Mesodermal cell (in vitro differentiated cells): ENCODE measurements around the gene ACO2.

Experiments used
- H3K27ac ChIP-seq: 2 replicates; pipeline ENCODE4 v1.7.0; 2013; ENCODE audit warnings: mild to moderate bottlenecking, low read depth, low read length, moderate library complexity; ENCODE audit not compliant: severe bottlenecking
- H3K36me3 ChIP-seq: 2 replicates; pipeline ENCODE4 v1.7.1; 2013; ENCODE audit warnings: mild to moderate bottlenecking, low read length, moderate library complexity; ENCODE audit not compliant: control insufficient read depth, insufficient read depth
- H3K4me1 ChIP-seq: one replicate; pipeline ENCODE4 v1.7.1; 2013; ENCODE audit warnings: mild to moderate bottlenecking, low read length; ENCODE audit not compliant: insufficient read depth, control insufficient read depth, poor library complexity, severe bottlenecking
- H3K4me3 ChIP-seq: 2 replicates; pipeline ENCODE4 v1.7.0; 2013; ENCODE audit warnings: low read length, control low read depth, mild to moderate bottlenecking; ENCODE audit not compliant: insufficient read depth, poor library complexity, severe bottlenecking; ENCODE audit errors: extremely low read depth
- H3K9me3 ChIP-seq: 2 replicates; pipeline ENCODE4 v1.7.1; 2013; ENCODE audit warnings: mild to moderate bottlenecking, low read length, moderate library complexity; ENCODE audit not compliant: control insufficient read depth
- WGBS, 2 experiments: methylation state at CpG; one replicate each; pipeline ENCODE4 v1.1.5; 2013; ENCODE audit warnings: missing lambda C conversion rate in 2 of 2; ENCODE audit not compliant: insufficient coverage in 2 of 2; 5-methylcytosine and 5-hydroxymethylcytosine counted together

ACO2 gene

DNA sequence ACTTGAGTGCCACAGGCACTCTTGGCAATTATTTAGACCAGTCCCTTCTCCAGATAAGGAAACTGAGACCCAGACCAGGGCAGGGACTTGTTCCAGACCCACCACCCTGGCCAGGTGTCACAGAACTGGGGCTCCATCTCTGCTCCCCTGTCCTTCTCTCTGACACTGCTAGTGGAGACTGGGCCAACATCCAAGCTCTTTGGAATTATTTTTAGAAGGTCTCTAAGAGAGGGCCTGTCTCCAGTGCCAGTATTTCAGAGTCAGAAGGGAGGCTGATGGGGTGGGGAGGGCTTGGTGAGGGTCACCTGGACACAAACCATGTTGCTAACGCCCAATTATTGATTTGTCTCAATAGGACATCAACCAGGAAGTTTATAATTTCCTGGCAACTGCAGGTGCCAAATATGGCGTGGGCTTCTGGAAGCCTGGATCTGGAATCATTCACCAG is 42.6 kb downstream of the ACO2 start:
- no peak overlapping the region for H3K27ac ChIP-seq
- H3K4me3 ChIP-seq = no peak overlapping the region
- no peaks in the 10 kb centered on the region for H3K9me3 ChIP-seq
- peaks cover 45% of the 10 kb centered on the region for H3K36me3 ChIP-seq
- 100% methylated on average over 1 to 2 of the region's 2 CpGs for WGBS, 2 experiments
- peaks cover 14% of the 10 kb centered on the region for H3K4me1 ChIP-seq

DNA sequence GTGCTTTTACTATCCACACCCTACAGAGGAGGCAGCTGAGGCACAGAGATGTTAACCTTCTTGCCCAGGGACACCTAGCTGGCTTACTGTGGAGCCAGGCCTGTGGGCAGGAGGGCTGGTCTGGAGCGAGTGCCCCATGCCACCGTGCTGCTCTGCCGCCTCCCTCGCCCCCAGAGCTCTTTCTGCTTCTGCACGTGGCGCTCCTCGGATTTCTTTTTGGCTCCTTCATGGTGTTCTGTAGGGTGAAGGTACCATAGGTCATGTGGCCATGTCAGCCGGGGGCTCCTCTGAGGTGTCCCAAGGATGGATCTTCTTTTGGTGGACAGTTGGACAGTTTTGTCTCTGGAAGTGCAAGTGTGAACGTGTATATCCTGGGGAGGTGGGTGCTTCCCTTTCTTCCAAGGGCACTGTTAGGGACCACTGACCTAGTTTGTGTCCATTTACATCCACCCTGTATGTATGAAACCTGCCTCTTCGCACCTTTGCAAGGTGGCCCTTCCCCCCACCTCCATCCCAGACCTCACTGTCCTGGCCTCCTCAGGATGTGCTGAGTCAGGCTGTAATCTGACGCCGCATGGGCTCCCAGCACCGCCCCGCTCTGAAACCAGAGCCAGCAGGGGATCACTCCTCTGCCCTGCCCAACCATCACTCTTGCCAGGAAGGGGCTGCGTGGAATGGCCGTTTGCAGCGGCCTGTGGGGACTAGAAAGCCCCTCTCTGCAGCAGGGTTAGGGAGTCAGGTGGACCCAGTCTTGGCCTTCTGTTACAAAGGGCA is 43.7 kb downstream of the ACO2 start:
- Histone ChIP-seq H3K36me3 (peaks cover 42% of the 10 kb centered on the region), H3K9me3 (no peaks in the 10 kb centered on the region), H3K27ac (peak overlapping the region; percentile 57), H3K4me1 (peaks cover 14% of the 10 kb centered on the region), H3K4me3 (no peak overlapping the region)
- 52 to 54% methylated on average over 9 to 16 of the region's 17 CpGs for WGBS, 2 experiments

DNA sequence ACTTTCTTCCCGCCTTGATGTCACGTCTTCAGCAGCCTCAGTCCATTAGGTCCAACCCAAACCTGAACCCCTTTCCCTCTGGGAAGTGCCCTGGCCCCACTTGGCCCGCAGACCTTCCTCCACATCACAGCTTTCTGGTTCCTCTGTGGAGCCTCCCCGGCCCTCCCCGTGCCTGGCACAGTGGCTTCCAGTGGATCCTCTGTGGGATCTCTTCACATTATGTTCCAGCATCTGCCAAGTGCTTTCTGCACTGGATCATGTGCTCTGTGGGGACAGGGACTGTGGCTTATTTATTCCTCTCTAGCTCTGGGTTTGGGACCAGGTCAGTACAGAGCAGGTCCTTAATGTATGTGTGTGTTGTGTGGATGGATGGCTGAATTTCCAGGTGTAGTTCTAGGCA is 44.5 kb downstream of the ACO2 start:
- Histone ChIP-seq H3K4me1 (peaks cover 14% of the 10 kb centered on the region), H3K36me3 (peaks cover 47% of the 10 kb centered on the region), H3K4me3 (no peak overlapping the region), H3K27ac (peak overlapping the region; percentile 53), H3K9me3 (no peaks in the 10 kb centered on the region)
- 97 to 98% methylated on average over 5 of the region's 5 CpGs for WGBS, 2 experiments

DNA sequence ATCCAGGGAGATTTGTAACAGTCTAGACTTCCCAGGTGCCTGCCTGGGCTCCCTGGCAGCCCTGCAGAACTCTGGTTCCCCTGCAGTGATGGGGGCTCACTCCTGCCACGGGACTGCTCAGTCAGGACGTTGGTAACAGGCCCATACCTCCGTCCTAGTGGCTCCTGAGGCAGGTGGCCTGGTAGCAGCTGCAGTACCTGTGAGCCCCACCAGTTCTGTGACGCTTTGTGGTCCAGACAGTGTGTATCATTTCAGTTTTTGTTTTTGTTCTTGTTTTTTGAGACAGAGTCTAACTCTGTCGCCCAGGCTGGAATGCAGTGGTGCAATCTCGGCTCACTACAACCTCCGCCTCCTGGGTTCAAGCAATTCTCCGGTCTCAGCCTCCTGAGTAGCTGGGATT is 47.5 kb downstream of the ACO2 start:
- H3K4me1 ChIP-seq = peaks cover 14% of the 10 kb centered on the region
- peaks cover 47% of the 10 kb centered on the region for H3K36me3 ChIP-seq
- H3K9me3 ChIP-seq = no peaks in the 10 kb centered on the region
- H3K4me3 ChIP-seq = no peak overlapping the region
- WGBS, 2 experiments = 91 to 95% methylated on average over 8 of the region's 8 CpGs
- H3K27ac ChIP-seq = no peak overlapping the region

DNA sequence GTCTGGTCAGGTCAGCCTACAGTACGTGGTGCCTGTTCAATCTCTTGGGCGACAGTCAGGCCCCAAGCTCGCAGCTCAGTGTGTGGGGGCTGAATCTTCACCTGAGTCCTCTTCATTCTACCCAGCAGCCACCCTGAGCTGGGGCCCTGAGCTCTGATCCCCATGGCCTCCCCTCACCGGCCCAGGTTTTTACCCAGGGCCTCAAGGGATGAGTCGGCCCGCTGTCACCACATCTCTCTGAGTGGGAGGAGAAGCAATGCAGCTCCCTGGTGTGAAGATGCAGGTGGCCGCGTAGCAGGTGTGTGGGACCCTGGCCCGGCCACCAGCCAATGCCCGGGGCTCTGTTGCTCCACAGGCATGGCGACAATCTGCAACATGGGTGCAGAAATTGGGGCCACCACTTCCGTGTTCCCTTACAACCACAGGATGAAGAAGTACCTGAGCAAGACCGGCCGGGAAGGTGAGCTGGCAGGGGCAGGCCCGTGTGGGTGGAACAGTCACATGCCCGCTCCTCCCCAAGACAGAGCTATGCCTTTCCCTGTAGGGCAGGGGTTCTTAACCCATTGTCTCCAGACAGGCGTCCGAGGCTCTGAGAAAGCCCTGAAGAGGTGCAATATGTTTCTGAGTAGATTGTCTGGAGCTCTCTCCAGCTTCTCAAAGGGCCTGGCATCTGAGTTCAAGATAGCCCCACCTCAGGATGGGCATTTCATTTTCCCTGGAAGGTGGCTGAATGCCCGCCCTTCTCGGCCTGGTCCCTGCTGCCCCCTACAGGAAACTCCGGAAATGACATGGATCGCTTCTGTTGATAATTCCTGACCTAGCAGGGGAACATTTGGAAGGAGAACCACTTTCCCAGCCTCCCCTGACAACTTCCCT is 48.5 kb downstream of the ACO2 start:
- Histone ChIP-seq H3K27ac (no peak overlapping the region), H3K4me3 (no peak overlapping the region), H3K4me1 (peaks cover 12% of the 10 kb centered on the region), H3K9me3 (no peaks in the 10 kb centered on the region), H3K36me3 (peaks cover 46% of the 10 kb centered on the region)
- 77 to 82% methylated on average over 17 to 18 of the region's 22 CpGs for WGBS, 2 experiments

DNA sequence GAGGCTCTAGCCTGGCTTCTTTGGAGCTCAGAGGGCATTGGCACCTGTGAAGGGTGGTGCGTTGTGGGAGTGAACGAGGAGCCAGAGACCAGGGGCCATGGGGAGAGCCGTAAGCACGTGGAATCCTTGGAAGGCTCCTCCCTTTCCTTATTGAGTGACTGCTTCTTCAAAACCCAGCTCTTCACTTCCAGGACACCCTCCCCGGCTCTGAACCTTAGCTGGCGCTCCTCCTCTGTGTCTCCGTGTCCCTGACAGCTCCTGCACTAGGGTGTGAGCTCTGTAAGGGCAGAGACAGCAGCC is 49.1 kb downstream of the ACO2 start:
- Histone ChIP-seq H3K36me3 (peaks cover 52% of the 10 kb centered on the region), H3K4me3 (no peak overlapping the region), H3K4me1 (peaks cover 6% of the 10 kb centered on the region), H3K9me3 (no peaks in the 10 kb centered on the region), H3K27ac (no peak overlapping the region)
- WGBS, 2 experiments = 78 to 94% methylated on average over 5 to 6 of the region's 7 CpGs

DNA sequence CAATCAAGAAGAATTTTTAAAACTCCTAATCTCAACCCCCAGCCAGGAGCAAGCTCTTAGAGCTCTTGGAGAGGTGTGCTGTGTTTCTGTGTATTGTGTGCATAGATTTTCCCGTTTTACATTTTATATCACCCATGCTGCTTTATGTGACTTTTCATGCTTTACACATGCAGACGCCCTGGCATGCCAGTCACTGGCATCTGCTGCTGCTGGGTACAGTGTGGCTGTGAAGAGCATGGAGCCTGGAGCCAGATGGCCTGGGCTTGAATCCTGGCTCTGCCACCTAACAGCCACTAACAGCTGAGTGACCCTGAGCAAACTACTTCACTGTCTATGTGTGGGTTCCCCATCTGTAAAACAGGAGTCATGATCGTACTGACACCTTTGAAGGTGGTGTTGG is 52.2 kb downstream of the ACO2 start:
- Histone ChIP-seq H3K36me3 (peaks cover 52% of the 10 kb centered on the region), H3K9me3 (no peaks in the 10 kb centered on the region), H3K27ac (no peak overlapping the region), H3K4me3 (no peak overlapping the region), H3K4me1 (no peaks in the 10 kb centered on the region)
- WGBS, 2 experiments = 88% methylated on average over 1 of the region's 3 CpGs; no CpG with 5 or more reads in 1 of the 2 experiments

DNA sequence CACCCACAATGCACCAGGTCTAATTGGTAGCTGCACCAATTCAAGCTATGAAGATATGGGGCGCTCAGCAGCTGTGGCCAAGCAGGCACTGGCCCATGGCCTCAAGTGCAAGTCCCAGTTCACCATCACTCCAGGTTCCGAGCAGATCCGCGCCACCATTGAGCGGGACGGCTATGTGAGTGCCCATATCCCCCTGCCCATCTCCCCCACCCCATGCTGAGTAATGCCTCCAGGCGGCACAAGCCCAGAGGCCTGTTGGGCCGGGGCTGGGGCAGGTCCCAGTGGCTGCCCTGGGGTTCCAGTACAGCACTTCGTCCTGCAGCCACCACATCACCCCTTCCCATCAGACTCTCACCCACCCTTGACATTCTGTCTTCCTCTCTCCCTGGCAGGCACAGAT is 53.9 kb downstream of the ACO2 start:
- Histone ChIP-seq H3K27ac (no peak overlapping the region), H3K36me3 (peaks cover 69% of the 10 kb centered on the region)
- WGBS, 2 experiments = 98% methylated on average over 8 of the region's 9 CpGs

DNA sequence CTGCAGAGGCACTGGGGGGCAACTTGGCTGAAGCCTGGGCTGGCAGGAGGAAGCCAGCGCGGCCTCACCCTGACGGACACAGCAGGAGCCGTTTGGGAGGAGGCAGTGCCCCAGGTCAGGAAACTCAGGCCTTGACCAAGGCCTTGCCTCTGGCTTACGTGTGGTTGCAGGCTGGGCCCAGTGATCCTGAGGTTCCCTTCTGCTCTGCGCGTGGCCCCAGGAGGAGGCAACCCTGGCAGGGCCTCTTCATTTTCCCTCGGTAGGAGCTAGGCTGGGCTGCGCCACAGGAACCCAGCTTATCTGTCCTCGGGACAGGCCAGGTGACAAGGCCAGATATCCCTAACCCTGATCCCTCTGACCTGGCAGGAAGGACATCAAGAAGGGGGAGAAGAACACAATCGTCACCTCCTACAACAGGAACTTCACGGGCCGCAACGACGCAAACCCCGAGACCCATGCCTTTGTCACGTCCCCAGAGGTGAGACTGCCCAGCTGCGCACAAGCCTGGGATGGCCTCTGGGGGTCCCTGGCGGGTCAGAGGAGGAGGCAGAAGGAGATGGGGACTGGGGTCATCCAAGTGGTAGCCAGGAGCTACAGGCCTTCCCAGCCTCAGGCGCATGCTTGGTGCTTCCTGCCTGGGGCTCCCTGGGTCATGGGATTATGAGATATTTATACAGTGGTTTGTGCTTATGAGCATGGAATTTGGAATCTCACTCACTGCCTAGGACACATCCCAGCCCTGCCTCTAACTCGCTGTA is 54.7 kb downstream of the ACO2 start:
- Histone ChIP-seq H3K4me1 (no peaks in the 10 kb centered on the region), H3K4me3 (no peak overlapping the region), H3K27ac (no peak overlapping the region), H3K9me3 (no peaks in the 10 kb centered on the region), H3K36me3 (peaks cover 71% of the 10 kb centered on the region)
- WGBS, 2 experiments = 92 to 93% methylated on average over 14 to 20 of the region's 21 CpGs

More for the DNA sequence above, 53.9 kb downstream of the ACO2 start:
- Histone ChIP-seq H3K9me3 (no peaks in the 10 kb centered on the region), H3K4me3 (no peak overlapping the region), H3K4me1 (no peaks in the 10 kb centered on the region)

DNA sequence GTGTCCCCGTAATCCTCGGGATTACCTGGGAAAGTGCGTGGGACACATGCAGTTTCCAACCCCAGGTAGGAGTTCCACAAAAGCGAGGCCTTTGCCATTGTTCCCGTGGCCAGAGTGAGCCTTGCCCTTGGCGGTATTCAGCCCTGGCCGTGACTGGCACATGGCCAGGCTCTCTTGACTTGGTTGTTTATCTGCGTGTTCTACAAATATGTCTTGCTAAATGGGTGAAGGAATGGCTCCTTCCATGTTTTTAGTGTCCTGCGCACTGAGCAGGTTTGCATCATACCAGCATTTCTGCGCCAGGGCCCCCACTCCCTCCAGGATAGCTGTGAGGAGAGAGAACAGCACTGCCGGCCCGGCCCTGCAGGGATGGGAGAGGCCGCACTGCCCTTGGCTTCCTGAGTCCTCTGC is 55.3 kb downstream of the ACO2 start:
- H3K4me1 ChIP-seq = no peaks in the 10 kb centered on the region
- no peaks in the 10 kb centered on the region for H3K9me3 ChIP-seq
- H3K27ac ChIP-seq = no peak overlapping the region
- H3K36me3 ChIP-seq = peaks cover 65% of the 10 kb centered on the region
- WGBS, 2 experiments = 96% methylated on average over 10 to 13 of the region's 13 CpGs
- H3K4me3 ChIP-seq = no peak overlapping the region
